Upper lobe of right lung (tissue), 1 donor: ENCODE measurements around the gene BAIAP2L2. TPM values are rescaled to one million over a fixed set of nuclear protein-coding genes. Genes with fewer than 3 reads are reported as not detected.
A peak's percentile ranks its signal among the peaks of the same experiment; 100 is the strongest.

Experiments
- ATAC-seq: fragments of 200-7000 bp; cut with Tn5 transposase; one replicate; pipeline ENCODE4 v1.9.1; 2020; ENCODE audit warnings: mild to moderate bottlenecking, moderate library complexity
- DNase-seq: peaks from one replicate; pipeline ENCODE4 v3.0.0-alpha.2; 2020
- H3K27ac ChIP-seq: fragments of 200-600 bp; one replicate; pipeline ENCODE4 v1.8.0; 2022
- H3K27me3 ChIP-seq: fragments of 200-600 bp; one replicate; pipeline ENCODE4 v1.8.0; 2022; ENCODE audit warnings: mild to moderate bottlenecking
- H3K36me3 ChIP-seq: fragments of 200-600 bp; one replicate; pipeline ENCODE4 v1.8.0; 2022
- H3K4me1 ChIP-seq: fragments of 200-600 bp; one replicate; pipeline ENCODE4 v1.8.0; 2022
- H3K4me3 ChIP-seq: fragments of 200-600 bp; one replicate; pipeline ENCODE4 v1.8.0; 2022; ENCODE audit warnings: mild to moderate bottlenecking
- H3K9me3 ChIP-seq: fragments of 200-600 bp; one replicate; pipeline ENCODE4 v1.8.0; 2022
- CTCF ChIP-seq: fragments of 200-600 bp; IDR thresholded peaks from one replicate; pipeline ENCODE4 v1.8.0; 2022; ENCODE audit warnings: antibody characterized with exemption
- intact Hi-C: fragments of 100-400 bp; cut with DNase I; formaldehyde crosslinking; loops from one replicate; pipeline ENCODE4 v1.11.0; 2022
- total RNA-seq: library from RNA; stranded (reverse); fragmentation: NEBNext Ultra II Directional; extraction: Animal tissue kit (Norgen Biotek cat#: 25700); gene quantifications from one replicate; pipeline ENCODE4 v1.2.1, GENCODE V29; 2021
- donor health status: DM: no; HTN: yes; CAD: no; lungs with severe emphysema.

The BAIAP2L2 gene
- total RNA-seq, 1 donor from 2014 or later = 0.29 TPM

- intact Hi-C loops = no loop called here
These were observed 37.9 kb downstream of the BAIAP2L2 start for GRCh38 chr22:38072322-38073149.

DNA sequence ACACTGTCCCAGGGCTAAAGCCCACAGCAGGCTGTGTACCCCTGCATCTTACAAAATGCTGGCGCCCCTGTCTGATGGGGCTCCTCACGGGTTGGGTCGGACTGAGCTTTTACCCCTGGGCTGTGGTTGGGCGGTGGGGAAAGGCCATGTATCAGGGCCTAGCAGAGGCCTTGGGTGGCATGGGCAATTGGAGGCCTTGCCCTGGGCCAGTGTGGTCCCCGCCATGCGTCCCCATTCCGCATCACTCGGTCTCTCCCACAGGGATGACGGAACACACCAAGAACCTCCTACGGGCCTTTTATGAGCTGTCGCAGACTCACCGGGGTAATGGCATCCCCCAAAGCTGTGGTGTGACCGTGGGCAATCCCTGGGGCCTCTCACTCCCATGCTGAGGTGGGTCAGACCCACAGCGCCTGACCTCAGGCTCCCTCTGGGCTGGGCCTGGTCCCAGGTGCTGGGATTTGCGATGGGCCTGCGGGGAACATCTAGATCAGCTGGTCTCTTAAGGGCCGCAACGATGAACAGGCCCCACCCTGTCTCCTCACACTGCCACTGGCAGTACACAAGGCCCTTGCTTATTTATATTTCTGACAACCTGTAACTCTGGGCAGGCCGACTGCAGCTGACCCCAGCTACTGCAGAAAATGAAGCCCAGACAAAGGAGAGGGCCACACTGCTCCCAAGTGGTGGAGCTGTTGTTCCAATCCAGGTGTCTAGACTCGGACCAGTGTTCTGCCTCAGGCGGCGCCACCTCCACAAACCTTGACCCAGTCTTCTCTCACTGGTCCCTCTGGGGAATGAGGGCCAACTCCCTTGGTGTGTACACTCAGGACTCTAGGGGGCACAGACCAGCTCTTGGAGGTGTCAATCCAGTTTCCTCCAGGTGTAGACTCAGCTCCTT lies 38.8 kb downstream of the BAIAP2L2 start:
- Histone ChIP-seq H3K4me3 (no peak overlapping the region), H3K36me3 (peaks cover 65% of the 10 kb centered on the region), H3K9me3 (no peaks in the 10 kb centered on the region), H3K27me3 (no peaks in the 10 kb centered on the region), H3K4me1 (no peaks in the 10 kb centered on the region), H3K27ac (no peak overlapping the region)
- no peak for DNase-seq
- TF ChIP-seq CTCF = no peak
- intact Hi-C loops = no loop called here
- ATAC-seq = no peak

More at GRCh38 chr22:38072322-38073149, 37.9 kb downstream of the BAIAP2L2 start:
- Histone ChIP-seq H3K4me3 (no peak overlapping the region), H3K36me3 (peaks cover 62% of the 10 kb centered on the region), H3K9me3 (no peaks in the 10 kb centered on the region), H3K27ac (no peak overlapping the region), H3K4me1 (no peaks in the 10 kb centered on the region), H3K27me3 (no peaks in the 10 kb centered on the region)
- DNase-seq = no peak
- no peak for ATAC-seq
- TF ChIP-seq CTCF = no peak

DNA sequence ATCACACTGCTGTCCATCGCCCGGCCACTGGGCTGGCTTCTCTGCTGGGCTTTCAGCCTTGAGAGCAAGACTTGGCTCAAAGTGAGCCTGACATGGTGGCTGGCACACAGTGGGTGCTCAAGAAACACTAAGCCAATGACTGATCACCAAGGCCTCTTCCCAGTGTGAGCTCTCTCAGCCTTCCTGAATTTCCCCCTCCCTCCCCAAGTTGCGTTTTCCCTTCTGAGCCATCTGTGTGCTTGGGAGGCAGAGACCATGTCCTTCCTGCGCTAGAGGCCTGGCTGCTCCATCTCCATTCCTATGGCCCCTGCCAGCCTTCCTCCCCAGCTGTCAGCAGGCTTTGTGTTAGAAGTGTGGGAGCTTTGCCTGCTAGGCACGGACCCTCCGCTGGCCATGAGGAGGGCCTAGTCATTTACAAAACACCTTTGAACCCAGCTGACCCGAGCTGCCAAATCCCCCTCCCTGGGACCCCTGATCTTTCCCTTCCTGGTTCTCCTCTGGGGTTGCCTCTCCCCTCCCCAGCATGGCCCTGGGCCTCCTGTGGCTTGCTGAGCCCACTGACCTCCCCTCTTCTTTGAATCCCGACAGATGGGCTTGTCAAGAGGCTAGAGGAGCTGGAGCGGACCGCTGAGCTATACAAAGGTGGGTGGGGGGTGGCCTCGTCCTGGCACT lies 40.1 kb downstream of the BAIAP2L2 start:
- H3K9me3 ChIP-seq = no peaks in the 10 kb centered on the region
- H3K4me1 ChIP-seq = no peaks in the 10 kb centered on the region
- no peak for ATAC-seq
- no peak overlapping the region for H3K4me3 ChIP-seq
- intact Hi-C loops = no loop called here
- H3K27me3 ChIP-seq = no peaks in the 10 kb centered on the region
- no peak for DNase-seq
- peaks cover 78% of the 10 kb centered on the region for H3K36me3 ChIP-seq
- no peak for TF ChIP-seq CTCF
- no peak overlapping the region for H3K27ac ChIP-seq

DNA sequence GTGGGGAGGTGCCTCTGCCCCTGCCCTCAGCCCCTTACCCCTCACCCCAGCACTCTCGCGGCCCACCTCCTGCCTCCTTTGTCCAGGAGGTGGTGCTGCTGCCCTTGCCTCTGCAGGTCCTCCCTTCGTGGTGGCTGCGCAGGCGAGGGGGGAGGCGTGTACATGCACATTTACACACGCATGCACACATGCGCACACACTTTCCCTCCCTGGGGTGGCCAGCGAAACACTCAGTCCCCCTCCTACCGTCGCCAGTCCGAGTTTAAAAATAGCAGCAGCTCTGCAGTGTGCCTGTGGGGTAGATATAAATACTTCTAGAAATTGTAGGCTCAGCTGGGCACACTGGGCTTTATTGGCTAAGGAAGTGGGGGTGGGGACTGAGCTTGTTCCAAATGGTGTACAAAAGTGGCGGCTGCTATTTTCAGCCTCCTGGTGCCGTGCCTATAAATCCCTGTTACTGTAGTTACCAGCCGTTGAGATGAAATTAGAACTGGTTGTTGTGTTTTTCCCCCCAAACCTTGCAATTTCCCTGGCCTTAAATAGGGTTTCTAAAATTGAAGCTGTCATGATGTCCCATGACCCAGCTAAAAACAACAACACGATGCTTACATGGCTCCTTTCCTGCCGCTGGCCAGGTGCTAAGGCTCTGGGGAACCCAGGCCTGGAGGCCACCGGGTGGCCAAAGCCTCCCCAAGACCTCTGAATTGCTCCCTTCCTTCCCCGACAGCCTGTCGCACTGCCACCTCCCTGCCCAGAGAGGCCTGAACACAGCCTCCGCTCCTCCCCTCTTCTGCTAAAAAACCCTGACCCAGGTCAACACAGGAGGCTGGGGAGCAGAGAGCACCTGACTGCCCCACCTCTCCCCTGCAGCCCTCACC lies 40.9 kb downstream of the BAIAP2L2 start:
- DNase-seq (no peak), ATAC-seq (no peak)
- Histone ChIP-seq H3K4me3 (no peak overlapping the region), H3K9me3 (no peaks in the 10 kb centered on the region), H3K27ac (no peak overlapping the region), H3K36me3 (peaks cover 81% of the 10 kb centered on the region), H3K4me1 (no peaks in the 10 kb centered on the region), H3K27me3 (no peaks in the 10 kb centered on the region)
- peak; percentile 38 for TF ChIP-seq CTCF
- intact Hi-C loops = no loop called here
